ENCODE data around the gene UBE2QL1. TPM values are rescaled to one million over a fixed set of nuclear protein-coding genes. Genes with fewer than 3 reads are reported as not detected.

UBE2QL1 gene
- polyA plus RNA-seq, 1 of the 3 experiments (the other 2 are of a cell fraction) = 0.28 TPM

DNA sequence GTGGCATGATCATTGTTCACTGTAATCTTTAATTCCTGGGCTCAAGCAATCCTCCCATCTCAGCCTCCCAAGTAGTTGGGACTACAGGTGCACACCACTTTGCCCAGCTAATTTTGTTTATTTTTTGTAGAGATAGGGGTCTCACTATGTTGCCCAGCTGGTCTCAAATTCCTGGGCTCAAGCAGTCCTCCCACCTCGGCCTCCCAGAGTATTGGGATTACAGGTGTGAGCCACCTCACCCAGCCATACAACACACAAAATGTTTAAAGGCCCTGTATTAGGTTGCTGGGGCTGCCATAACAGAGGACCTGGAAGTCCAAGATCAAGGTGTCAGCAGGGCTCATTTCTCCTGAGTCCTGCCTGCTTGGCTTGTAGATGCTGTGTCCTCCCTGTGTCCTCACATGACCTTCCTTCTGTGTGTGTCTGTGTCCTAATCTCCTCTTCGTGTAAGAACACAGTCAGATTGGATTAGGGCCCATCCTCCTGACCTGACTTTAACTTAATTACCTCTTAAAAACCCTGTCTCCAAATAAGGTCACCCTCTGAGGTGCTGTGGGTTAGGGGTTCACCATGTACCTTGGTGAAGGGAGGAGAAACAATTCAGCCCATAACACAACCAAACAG, 5.4 kb downstream of the UBE2QL1 start:
- Histone ChIP-seq H3K4me3 (ENCODE audit: low read depth in 2 of 2, low read length in 1 of 2) (no peak overlapping the region; a peak in 1 of 4 replicates), H3K27me3 (ENCODE audit: insufficient read depth) (peaks cover 21% of the 10 kb centered on the region), H3K9me3 (no peaks in the 10 kb centered on the region), H3K9me2 (no peaks in the 10 kb centered on the region), H4K20me1 (ENCODE audit: insufficient read depth) (no peaks in the 10 kb centered on the region), H3K27ac (ENCODE audit: low read depth in 2 of 2, low read length in 1 of 2) (peak overlapping the region in 1 of 2 experiments; percentile 53; a peak in 1 of 4 replicates), H3K9ac (no peak overlapping the region), H3F3A (replicated peaks; ENCODE audit: insufficient read depth) (no peaks in the 10 kb centered on the region), H3K4me2 (no peak overlapping the region), H3K79me2 (ENCODE audit: insufficient read depth) (no peaks in the 10 kb centered on the region), H2AFZ (ENCODE audit: low read depth) (no peak overlapping the region), H3K36me3 (replicated peaks in 1 of 2; ENCODE audit: control insufficient read depth in 1 of 2, insufficient read depth in 2 of 2, low read length in 1 of 2) (peaks cover 0 to 4% of the 10 kb centered on the region in 2 experiments), H3K4me1 (ENCODE audit: control insufficient read depth in 1 of 2, insufficient read depth in 2 of 2, low read depth in 1 of 2, low read length in 1 of 2) (peaks cover 0 to 53% of the 10 kb centered on the region in 2 experiments; a peak in 2 of 4 replicates)
- ChIA-PET CTCF (interaction anchor here (1.3 to 1.4 kb wide), 4 partner anchors 50 to 957 kb away, joined by 3 to 5 read pairs (median 4); no protein-coding TSS in a partner anchor), POLR2A (no interaction called here)
- WGBS (ENCODE audit: low lambda C conversion rate) = 0% methylated on average over 2 of the region's 2 CpGs
- DNase-seq = no peak
- TF ChIP-seq MEF2A (IDR thresholded peaks at IDR 0.05; ENCODE audit: borderline replicate concordance, low read depth) (no peak), FOSL2 (IDR thresholded peaks at IDR 0.05; ENCODE audit: borderline replicate concordance, low read depth) (no peak), MXI1 (IDR thresholded peaks at IDR 0.05; ENCODE audit: low read depth, low read length) (no peak), NFIC (IDR thresholded peaks at IDR 0.05; ENCODE audit: borderline replicate concordance) (no peak), ELF1 (IDR thresholded peaks at IDR 0.05) (no peak), TEAD4 (IDR thresholded peaks at IDR 0.05; ENCODE audit: borderline replicate concordance, insufficient read depth) (no peak), EZH2phosphoT487 (IDR thresholded peaks at IDR 0.05; ENCODE audit: borderline replicate concordance, low read depth) (no peak), REST (IDR thresholded peaks at IDR 0.05; ENCODE audit: low read depth, low read length) (no peak), RCOR1 (IDR thresholded peaks at IDR 0.05; ENCODE audit: low read length) (no peak), TCF12 (IDR thresholded peaks at IDR 0.05) (no peak)

DNA sequence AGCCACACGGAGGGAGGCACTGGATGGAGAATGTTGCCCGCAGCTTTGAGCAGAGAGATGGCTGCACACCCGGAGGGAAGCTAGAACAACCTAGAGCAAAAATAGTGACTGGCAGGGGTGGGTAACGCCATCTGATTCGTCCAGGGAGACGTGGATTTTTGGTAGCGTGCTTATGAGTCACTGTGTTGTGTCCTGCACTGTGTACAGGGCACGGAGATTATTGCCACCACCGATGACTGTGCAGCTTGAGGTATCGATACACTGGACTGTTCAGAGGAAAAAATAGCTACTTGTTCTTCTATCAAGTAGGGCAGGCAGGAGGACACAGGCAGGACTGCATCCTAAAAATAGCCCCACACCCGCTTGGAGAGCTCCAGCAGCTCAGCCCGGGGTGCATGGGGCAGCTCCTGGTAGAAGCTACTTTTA, 6.0 kb downstream of the UBE2QL1 start:
- Histone ChIP-seq H3K4me1 (ENCODE audit: control insufficient read depth in 1 of 2, insufficient read depth in 2 of 2, low read depth in 1 of 2, low read length in 1 of 2) (peaks cover 0 to 55% of the 10 kb centered on the region in 2 experiments; a peak in 2 of 4 replicates), H3K79me2 (ENCODE audit: insufficient read depth) (no peaks in the 10 kb centered on the region), H3K27ac (ENCODE audit: low read depth in 2 of 2, low read length in 1 of 2) (peak overlapping the region in 1 of 2 experiments; percentile 53; a peak in 2 of 4 replicates), H2AFZ (ENCODE audit: low read depth) (no peak overlapping the region), H3K4me3 (ENCODE audit: low read depth in 2 of 2, low read length in 1 of 2) (no peak overlapping the region; a peak in 1 of 4 replicates), H3K4me2 (no peak overlapping the region), H4K20me1 (ENCODE audit: insufficient read depth) (no peaks in the 10 kb centered on the region), H3F3A (replicated peaks; ENCODE audit: insufficient read depth) (no peaks in the 10 kb centered on the region), H3K9me3 (no peaks in the 10 kb centered on the region), H3K9ac (no peak overlapping the region), H3K9me2 (no peaks in the 10 kb centered on the region), H3K36me3 (replicated peaks in 1 of 2; ENCODE audit: control insufficient read depth in 1 of 2, insufficient read depth in 2 of 2, low read length in 1 of 2) (peaks cover 0 to 4% of the 10 kb centered on the region in 2 experiments), H3K27me3 (ENCODE audit: insufficient read depth) (peaks cover 15% of the 10 kb centered on the region)
- CTCF ChIA-PET = interaction anchor here (0.7 to 1.4 kb wide), 6 partner anchors 10 to 958 kb away, joined by 3 to 6 read pairs (median 3); no protein-coding TSS in a partner anchor
- POLR2A ChIA-PET = no interaction called here
- DNase-seq = no peak
- 31% methylated on average over 8 of the region's 12 CpGs for WGBS (ENCODE audit: low lambda C conversion rate)
- TF ChIP-seq MEF2A (IDR thresholded peaks at IDR 0.05; ENCODE audit: borderline replicate concordance, low read depth) (no peak), GATA2 (CRISPR knock-in tag; IDR thresholded peaks at IDR 0.05) (no peak), REST (IDR thresholded peaks at IDR 0.05; ENCODE audit: low read depth, low read length) (no peak), NRF1 (IDR thresholded peaks at IDR 0.05; ENCODE audit: low read depth, low read length) (no peak), YY1 (IDR thresholded peaks at IDR 0.05; ENCODE audit: low read depth) (no peak), USF1 (IDR thresholded peaks at IDR 0.05; ENCODE audit: borderline replicate concordance, low read depth) (no peak), TCF12 (IDR thresholded peaks at IDR 0.05) (no peak), FOXM1 (IDR thresholded peaks at IDR 0.05; ENCODE audit: low read depth) (no peak), ELF1 (IDR thresholded peaks at IDR 0.05) (no peak), GABPA (IDR thresholded peaks at IDR 0.05; ENCODE audit: low read depth) (no peak), RXRA (IDR thresholded peaks at IDR 0.05; ENCODE audit: borderline replicate concordance, low read depth) (no peak)
- TF ChIP-seq, protein P1, sequence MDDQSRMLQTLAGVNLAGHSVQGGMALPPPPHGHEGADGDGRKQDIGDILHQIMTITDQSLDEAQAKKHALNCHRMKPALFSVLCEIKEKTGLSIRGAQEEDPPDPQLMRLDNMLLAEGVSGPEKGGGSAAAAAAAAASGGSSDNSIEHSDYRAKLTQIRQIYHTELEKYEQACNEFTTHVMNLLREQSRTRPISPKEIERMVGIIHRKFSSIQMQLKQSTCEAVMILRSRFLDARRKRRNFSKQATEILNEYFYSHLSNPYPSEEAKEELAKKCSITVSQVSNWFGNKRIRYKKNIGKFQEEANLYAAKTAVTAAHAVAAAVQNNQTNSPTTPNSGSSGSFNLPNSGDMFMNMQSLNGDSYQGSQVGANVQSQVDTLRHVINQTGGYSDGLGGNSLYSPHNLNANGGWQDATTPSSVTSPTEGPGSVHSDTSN (IDR thresholded peaks at IDR 0.05) = no peak

Data from SK-N-SH (cell line).